ENCODE data around the gene RGS12.

Gene RGS12, protein sequence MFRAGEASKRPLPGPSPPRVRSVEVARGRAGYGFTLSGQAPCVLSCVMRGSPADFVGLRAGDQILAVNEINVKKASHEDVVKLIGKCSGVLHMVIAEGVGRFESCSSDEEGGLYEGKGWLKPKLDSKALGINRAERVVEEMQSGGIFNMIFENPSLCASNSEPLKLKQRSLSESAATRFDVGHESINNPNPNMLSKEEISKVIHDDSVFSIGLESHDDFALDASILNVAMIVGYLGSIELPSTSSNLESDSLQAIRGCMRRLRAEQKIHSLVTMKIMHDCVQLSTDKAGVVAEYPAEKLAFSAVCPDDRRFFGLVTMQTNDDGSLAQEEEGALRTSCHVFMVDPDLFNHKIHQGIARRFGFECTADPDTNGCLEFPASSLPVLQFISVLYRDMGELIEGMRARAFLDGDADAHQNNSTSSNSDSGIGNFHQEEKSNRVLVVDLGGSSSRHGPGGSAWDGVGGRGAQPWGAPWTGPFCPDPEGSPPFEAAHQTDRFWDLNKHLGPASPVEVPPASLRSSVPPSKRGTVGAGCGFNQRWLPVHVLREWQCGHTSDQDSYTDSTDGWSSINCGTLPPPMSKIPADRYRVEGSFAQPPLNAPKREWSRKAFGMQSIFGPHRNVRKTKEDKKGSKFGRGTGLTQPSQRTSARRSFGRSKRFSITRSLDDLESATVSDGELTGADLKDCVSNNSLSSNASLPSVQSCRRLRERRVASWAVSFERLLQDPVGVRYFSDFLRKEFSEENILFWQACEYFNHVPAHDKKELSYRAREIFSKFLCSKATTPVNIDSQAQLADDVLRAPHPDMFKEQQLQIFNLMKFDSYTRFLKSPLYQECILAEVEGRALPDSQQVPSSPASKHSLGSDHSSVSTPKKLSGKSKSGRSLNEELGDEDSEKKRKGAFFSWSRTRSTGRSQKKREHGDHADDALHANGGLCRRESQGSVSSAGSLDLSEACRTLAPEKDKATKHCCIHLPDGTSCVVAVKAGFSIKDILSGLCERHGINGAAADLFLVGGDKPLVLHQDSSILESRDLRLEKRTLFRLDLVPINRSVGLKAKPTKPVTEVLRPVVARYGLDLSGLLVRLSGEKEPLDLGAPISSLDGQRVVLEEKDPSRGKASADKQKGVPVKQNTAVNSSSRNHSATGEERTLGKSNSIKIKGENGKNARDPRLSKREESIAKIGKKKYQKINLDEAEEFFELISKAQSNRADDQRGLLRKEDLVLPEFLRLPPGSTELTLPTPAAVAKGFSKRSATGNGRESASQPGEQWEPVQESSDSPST (N-terminal part only)

GRCh38 chr4:3292571-3293400 lies at the start of gene RGS12:
TSS of gene RGS12 (plus strand) at chr4:3293021. CDS start at chr4:3316171, 23,150 bp downstream.
- DNase-seq (ENCODE audit: low spot score), result peak; percentile 97

DNA sequence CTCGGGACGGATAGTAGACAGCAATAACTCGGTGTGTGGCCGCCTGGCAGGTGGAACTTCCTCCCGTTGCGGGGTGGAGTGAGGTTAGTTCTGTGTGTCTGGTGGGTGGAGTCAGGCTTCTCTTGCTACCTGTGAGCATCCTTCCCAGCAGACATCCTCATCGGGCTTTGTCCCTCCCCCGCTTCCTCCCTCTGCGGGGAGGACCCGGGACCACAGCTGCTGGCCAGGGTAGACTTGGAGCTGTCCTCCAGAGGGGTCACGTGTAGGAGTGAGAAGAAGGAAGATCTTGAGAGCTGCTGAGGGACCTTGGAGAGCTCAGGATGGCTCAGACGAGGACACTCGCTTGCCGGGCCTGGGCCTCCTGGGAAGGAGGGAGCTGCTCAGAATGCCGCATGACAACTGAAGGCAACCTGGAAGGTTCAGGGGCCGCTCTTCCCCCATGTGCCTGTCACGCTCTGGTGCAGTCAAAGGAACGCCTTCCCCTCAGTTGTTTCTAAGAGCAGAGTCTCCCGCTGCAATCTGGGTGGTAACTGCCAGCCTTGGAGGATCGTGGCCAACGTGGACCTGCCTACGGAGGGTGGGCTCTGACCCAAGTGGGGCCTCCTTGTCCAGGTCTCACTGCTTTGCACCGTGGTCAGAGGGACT lies 49.6 kb upstream of the RGS12 start:
- no peak for DNase-seq (ENCODE audit: low spot score)

GRCh38 chr4:3244002-3244401 lies 48.8 kb upstream of the RGS12 start:
- DNase-seq (ENCODE audit: low spot score), result no peak

DNA sequence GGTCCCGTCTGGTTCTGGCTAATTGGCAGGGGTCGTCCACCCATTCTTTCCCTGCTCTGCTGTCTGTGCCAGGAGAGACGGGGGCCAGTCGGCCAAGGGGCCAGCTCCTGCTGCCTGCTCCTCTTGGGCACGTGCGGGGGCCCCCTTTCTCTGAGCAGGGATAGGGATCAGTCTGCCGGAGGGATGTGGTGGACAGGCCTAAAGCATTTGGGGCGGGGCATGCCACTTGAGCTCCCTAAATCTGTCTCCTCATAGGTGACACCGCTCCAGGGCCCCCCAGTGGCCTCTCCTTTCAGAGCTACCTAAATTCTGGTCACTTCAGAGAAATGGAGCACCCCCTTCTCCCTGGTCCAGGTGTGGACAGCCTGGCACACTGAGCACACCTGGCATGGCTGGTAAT lies 48.1 kb upstream of the RGS12 start:
- no peak for DNase-seq (ENCODE audit: low spot score)

DNA sequence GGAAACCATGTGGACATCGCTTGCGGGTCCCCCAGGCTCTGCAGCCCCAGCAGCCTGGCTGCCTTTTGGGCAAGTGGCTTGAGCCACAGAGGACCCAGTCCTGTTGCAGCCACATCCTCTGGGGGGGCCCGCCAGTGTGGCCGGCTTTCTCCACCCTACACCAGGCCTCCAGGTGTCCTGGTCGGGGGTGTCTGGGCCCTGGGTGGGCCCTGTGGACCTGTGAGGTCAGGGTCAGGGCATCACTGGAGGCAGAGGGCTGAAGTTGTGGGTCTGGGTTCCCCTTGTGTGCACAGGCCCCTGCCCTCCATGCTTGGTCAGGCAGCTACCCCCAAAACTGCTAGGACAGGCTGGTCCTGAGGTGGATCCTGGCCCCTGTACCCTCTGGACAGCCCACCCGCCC lies 47.1 kb upstream of the RGS12 start:
- DNase-seq (ENCODE audit: low spot score), result no peak

GRCh38 chr4:3246458-3247398 lies 46.1 kb upstream of the RGS12 start:
- DNase-seq (ENCODE audit: low spot score), result no peak

- no peak for DNase-seq (ENCODE audit: low spot score)
Measured at GRCh38 chr4:3247399-3248177, 45.2 kb upstream of the RGS12 start.

GRCh38 chr4:3248178-3248480 lies 44.7 kb upstream of the RGS12 start:
- no peak for DNase-seq (ENCODE audit: low spot score)

- DNase-seq (ENCODE audit: low spot score), result no peak
Measured at GRCh38 chr4:3248811-3249661, 43.8 kb upstream of the RGS12 start, which contains the start of gene MSANTD1. TSS of gene MSANTD1 (plus strand) at chr4:3249159. CDS start at chr4:3249223, 64 bp downstream.

DNA sequence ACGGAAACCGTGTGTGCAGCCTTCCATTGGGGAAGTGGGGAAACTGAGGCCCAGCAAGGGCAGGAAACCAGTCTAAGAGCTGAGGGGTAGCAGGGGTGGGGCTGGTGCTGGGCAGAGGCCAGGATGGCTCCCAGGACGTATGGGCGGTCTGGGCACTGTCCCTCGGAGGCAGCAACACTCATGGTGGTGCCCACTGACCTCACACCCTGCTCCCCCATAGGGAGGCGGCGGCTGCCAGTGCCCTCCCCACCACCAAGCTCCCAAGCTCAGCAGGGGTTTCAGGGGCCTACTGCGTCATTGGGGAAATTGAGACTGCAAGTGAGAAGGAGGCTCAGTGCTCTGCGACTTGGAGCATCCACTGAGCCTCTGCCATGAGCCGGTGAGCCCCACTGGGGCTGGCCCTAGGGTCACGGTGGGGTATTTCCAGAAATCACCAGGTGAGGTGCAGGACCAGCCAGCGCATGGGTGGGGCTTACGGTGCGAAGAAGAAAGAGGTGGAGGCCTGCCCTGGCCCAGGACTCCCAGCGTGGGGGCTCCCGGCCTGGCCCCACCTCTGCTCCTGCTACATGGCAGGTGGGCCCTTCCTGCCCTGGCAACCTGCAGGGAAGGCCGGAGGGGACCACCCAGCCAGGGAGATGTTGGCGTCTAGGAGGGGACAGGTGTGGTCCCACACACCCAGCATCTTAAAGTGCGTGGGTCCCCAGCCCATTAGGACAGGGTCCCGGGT lies 42.9 kb upstream of the RGS12 start:
- DNase-seq (ENCODE audit: low spot score), result no peak

DNA sequence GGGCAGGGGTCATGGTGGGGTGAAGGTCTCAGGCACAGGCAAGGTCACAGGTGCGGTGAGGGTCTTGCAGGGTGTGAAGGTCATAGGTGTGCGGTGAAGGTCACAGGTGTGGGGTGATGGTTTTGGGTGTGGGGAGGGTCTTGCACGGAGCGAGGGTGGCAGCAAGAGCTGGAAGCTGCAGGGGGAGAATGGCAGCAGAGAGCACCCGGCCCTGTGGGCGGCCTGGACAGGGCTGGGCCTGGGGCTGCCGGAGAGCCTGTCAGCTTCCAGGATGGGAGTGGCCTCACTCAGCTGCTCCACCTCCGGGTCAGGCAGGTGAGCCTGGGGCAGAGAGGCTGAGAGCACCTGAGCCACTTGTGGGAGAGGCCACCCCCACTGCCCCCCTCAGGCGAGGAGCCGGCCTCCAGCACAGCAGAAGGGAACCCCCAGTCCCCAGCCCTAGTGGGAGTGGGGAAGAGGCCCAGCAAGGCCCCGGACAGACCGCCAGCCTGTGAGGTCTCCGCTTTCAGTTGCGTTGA lies 42.3 kb upstream of the RGS12 start:
- DNase-seq (ENCODE audit: low spot score), result no peak

- no peak for DNase-seq (ENCODE audit: low spot score)
Measured at GRCh38 chr4:3250956-3251690, 41.7 kb upstream of the RGS12 start.

- DNase-seq (ENCODE audit: low spot score), result no peak
Measured at GRCh38 chr4:3251691-3252479, 40.9 kb upstream of the RGS12 start.

- no peak for DNase-seq (ENCODE audit: low spot score)
Measured at GRCh38 chr4:3252480-3252828, 40.4 kb upstream of the RGS12 start.

DNA sequence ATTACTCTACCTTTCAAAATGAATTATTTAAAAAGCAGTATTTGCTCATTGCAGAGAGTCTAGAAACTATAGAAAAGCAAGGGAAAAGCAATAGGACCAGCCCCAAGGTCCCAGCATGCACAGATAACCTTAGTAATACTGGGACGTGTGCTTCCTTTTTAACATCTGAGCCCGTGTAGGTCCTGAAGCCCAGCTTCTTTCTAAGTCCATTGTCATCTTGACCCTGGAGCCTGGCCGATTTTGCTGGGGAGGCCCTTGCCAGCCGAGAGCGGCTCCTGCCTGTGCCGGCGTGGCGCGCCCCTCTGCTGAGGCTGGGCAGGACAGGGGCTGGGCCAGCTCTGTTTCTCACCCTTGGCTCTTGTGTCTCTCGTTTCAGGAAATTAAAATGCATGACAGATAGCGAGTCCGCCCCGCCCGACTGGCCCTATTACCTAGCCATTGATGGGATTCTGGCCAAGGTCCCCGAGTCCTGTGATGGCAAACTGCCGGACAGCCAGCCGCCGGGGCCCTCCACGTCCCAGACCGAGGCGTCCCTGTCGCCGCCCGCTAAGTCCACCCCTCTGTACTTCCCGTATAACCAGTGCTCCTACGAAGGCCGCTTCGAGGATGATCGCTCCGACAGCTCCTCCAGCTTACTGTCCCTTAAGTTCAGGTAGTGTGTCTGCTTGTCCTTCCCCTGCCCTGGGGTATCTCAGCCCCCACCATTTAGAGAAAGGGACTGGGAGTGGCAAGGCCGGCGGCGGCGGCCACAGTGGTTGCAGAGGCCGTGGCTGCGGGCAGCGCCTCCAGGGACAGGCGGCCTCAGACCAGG lies 39.8 kb upstream of the RGS12 start:
- no peak for DNase-seq (ENCODE audit: low spot score)

All from germinal center (tissue), 1 donor.